Adrenal gland (tissue), 12 donors: ENCODE measurements around the gene IL11. TPM values are rescaled to one million over a fixed set of nuclear protein-coding genes. Genes with fewer than 3 reads are reported as not detected.

Source experiments
- DNase-seq, 7 donors: peaks; one replicate each; pipeline ENCODE4 v3.0.0-alpha.2; 2019 to 2020
- H3K27ac ChIP-seq, 5 donors: fragments of 200-600 bp; sonication (generic) in 4 of 5; 1 replicate in 3 of 5; 2 replicates in 2 of 5; pipeline versions ENCODE4 v1.5.1 to v1.8.0; 2016 to 2020; ENCODE audit warnings: mild to moderate bottlenecking in 1 of 5
- H3K27me3 ChIP-seq: fragments of 200-600 bp; 2 replicates; pipeline ENCODE4 v1.8.0; 2021
- H3K36me3 ChIP-seq, 2 donors: fragments of 200-600 bp; replicated peaks in 1 of 2; 1 replicate in 1 of 2; 2 replicates in 1 of 2; pipeline versions ENCODE4 v1.5.1 to v1.8.0; 2018 to 2022
- H3K4me1 ChIP-seq, 2 donors: fragments of 200-600 bp; replicated peaks in 1 of 2; 1 replicate in 1 of 2; 2 replicates in 1 of 2; pipeline versions ENCODE4 v1.5.1 to v1.8.0; 2018 to 2021
- H3K4me3 ChIP-seq, 4 donors: fragments of 200-600 bp; sonication (generic) in 3 of 4; one replicate each; pipeline ENCODE4 v1.5.1; 2016 to 2018
- H3K9me3 ChIP-seq, 3 donors: fragments of 200-600 bp; sonication (generic) in 1 of 3; replicated peaks in 1 of 3; 1 replicate in 2 of 3; 2 replicates in 1 of 3; pipeline versions ENCODE4 v1.5.1 to v1.8.0; 2016 to 2021
- CTCF ChIP-seq, 6 experiments: fragments of 450-650 bp in 4 of 6; fragments of 200-600 bp in 2 of 6; sonication (generic) in 1 of 6; IDR thresholded peaks; 1 replicate in 5 of 6; 2 replicates in 1 of 6; pipeline versions ENCODE4 v1.5.1 to v1.8.0; 2016 to 2021; ENCODE audit warnings: antibody characterized with exemption in 6 of 6, mild to moderate bottlenecking in 2 of 6, moderate library complexity in 1 of 6
- POLR2A ChIP-seq, 2 donors: fragments of 450-650 bp; IDR thresholded peaks; one replicate each; pipeline ENCODE4 v1.6.1; 2017; ENCODE audit warnings: antibody characterized with exemption in 2 of 2, mild to moderate bottlenecking in 2 of 2, moderate library complexity in 1 of 2
- WGBS, 4 donors: extraction: QIAGEN DNeasy Blood & Tissue Kit in 2 of 4; methylation state at CpG; one replicate each; pipeline versions ENCODE4 v1.1.5 to v1.1.7; 2013 to 2017; 5-methylcytosine and 5-hydroxymethylcytosine counted together
- intact Hi-C, 2 donors: fragments of 100-400 bp; cut with DNase I; formaldehyde crosslinking; loops; one replicate each; pipeline versions ENCODE4 v1.14.1 to v1.15.0; 2022 to 2023
- polyA plus RNA-seq, 3 donors: library from polyadenylated mRNA; stranded (reverse); fragments of 200-250 nt in 2 of 3; fragments of 350-450 nt in 1 of 3; fragmentation: Illumina TruSeq in 1 of 3; extraction: RNeasy Lipid Tissue Mini Kit (QIAGEN cat#74804) in 1 of 3; gene quantifications; one replicate each; pipeline ENCODE4 v1.2.3, GENCODE V29; 2013 to 2014
- total RNA-seq, 9 donors: library from RNA; depleted of rRNA in 4 of 9; stranded (reverse); fragments of >200 nt in 4 of 9; fragments of 120-200 nt in 1 of 9; fragmentation: NEBNext Ultra II Directional in 1 of 9; extraction: Animal tissue kit (Norgen Biotek cat#: 25700) in 1 of 9; gene quantifications; one replicate each; pipeline versions ENCODE4 v1.1.0 to v1.2.4, GENCODE V29; 2013 to 2023
- donor health status: healthy with polysubstance abuse.
- donor health status: Bipolar disorder and iron deficiency.
- donor health status: DM: yes; HTN: yes; CAD: no.
- donor health status: DM: no; HTN: no; CAD: no.
- donor health status: DM: no; HTN: no; CAD: no.
- donor health status: DM: yes; HTN: yes; CAD: no.

The IL11 gene
- total and polyA plus RNA-seq, 12 donors: 0.17 to 1.1 (median 0.26) TPM; not detected in 8

DNA sequence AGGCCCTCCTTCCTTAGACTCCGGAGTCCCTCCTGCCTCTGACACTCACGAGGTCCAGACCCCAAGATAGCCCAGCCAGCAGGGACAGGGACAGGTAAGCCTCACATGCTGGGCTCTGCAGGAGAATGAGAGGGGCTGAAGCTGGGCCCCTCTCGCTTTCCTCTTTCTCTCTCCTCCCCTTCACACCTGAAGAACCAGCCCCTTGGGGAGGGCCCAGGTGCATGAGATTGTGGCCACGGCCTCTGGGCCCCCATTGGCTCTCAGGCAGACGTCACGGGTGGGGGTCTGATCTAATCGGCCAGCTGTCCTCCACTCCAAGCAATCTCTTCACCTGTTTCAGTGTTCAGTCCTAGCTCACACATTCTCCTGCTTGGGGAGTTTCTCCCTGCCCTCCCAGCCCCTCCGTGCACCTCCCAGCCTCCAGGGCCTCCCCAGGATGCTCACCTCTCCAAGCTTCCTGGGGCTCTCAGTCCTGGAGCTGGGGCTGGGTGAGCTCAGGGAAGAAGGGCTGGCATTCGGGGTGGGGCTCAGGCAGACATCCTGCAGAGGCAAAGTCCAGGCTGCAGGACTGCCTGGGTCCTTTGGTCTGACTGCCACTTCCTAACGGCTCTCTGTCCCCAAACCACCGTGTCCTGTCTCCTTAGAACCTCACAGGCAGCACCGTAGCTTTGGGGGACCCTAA lies 47.9 kb downstream of the IL11 start:
- H3K36me3 ChIP-seq: no peaks in the 10 kb centered on the region
- H3K27ac ChIP-seq: no peak overlapping the region
- H3K4me3 ChIP-seq: no peak overlapping the region
- intact Hi-C loops: no loop called here
- no peaks in the 10 kb centered on the region for H3K27me3 ChIP-seq
- no peaks in the 10 kb centered on the region for H3K9me3 ChIP-seq
- H3K4me1 ChIP-seq: peaks cover 0 to under 1% of the 10 kb centered on the region in 2 donors
- WGBS, 4 donors: 55 to 70% (median 67%) methylated on average over 10 to 12 of the region's 12 CpGs
- no peak for TF ChIP-seq POLR2A (IDR thresholded peaks at IDR 0.05)
- no peak for TF ChIP-seq CTCF (IDR thresholded peaks at IDR 0.05)
- no peak for DNase-seq

GRCh38 chr19:55321466-55322137 lies 48.7 kb downstream of the IL11 start:
- H3K36me3 ChIP-seq: no peaks in the 10 kb centered on the region
- H3K4me1 ChIP-seq: no peaks in the 10 kb centered on the region
- H3K4me3 ChIP-seq: no peak overlapping the region
- DNase-seq: no peak
- H3K27me3 ChIP-seq: no peaks in the 10 kb centered on the region
- TF ChIP-seq POLR2A (IDR thresholded peaks at IDR 0.05) (no peak), CTCF (IDR thresholded peaks at IDR 0.05) (no peak)
- H3K9me3 ChIP-seq: no peaks in the 10 kb centered on the region
- intact Hi-C loops: no loop called here
- H3K27ac ChIP-seq: no peak overlapping the region
- WGBS, 4 donors: 63 to 74% (median 70%) methylated on average over 8 to 9 of the region's 9 CpGs

DNA sequence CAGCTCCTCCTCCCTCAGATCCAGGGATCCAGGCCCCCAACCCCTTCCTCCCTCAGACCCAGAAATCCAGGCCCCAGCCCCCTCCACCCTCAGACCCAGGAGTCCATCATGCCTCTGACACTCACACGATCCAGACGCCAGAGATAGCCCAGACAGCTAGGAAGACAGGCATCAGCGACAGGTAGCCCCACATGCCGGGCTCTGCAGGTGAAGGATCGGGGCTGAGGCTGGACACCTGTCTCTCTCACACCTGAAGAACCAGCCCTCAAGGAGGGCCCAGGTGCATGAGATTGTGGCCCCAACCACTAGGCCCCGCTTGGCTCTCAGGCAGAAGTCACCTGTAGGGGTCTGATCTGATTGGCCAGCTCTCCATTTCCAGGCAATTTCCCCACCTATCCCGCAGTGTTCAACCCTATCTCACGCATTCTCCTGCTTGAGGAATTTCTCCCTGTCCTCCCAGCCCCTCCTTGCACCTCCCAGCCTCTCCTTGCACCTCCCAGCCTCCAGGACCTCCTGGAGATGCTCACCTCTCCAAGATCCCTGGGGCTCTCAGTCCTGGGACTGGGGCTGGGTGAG lies 49.3 kb downstream of the IL11 start:
- Histone ChIP-seq H3K36me3 (no peaks in the 10 kb centered on the region), H3K4me3 (no peak overlapping the region), H3K9me3 (no peaks in the 10 kb centered on the region), H3K27ac (no peak overlapping the region), H3K4me1 (no peaks in the 10 kb centered on the region), H3K27me3 (no peaks in the 10 kb centered on the region)
- DNase-seq: no peak
- WGBS, 4 donors: 70 to 97% (median 90%) methylated on average over 3 to 8 of the region's 8 CpGs
- intact Hi-C loops: no loop called here
- no peak for TF ChIP-seq CTCF (IDR thresholded peaks at IDR 0.05)
- TF ChIP-seq POLR2A (IDR thresholded peaks at IDR 0.05): no peak

DNA sequence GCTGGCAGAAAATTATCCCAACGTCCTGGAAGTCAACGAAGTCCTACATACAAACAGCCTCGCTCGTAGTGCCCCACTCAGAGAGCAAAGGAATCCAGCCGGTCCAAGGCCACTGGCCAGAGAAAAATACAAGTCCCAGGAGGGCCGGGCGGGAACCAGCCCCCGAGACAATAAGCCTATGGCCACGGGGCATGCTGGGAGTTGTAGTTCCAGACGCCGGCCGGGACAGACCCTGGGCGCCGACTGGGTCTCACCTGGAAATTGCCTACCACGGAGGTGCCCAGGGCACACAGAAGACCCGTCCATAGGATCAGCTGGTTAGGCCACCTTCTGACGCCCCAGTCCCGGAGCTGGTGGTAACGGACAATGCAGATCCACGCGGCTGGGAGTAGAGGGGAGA lies 50.5 kb downstream of the IL11 start:
- Histone ChIP-seq H3K27ac (no peak overlapping the region), H3K9me3 (no peaks in the 10 kb centered on the region), H3K36me3 (no peaks in the 10 kb centered on the region), H3K4me1 (no peaks in the 10 kb centered on the region), H3K27me3 (no peaks in the 10 kb centered on the region), H3K4me3 (no peak overlapping the region)
- 15 to 36% (median 27%) methylated on average over 21 of the region's 21 CpGs for WGBS, 4 donors
- no peak for TF ChIP-seq POLR2A (IDR thresholded peaks at IDR 0.05)
- TF ChIP-seq CTCF (IDR thresholded peaks at IDR 0.05): no peak
- peak in 2 of 7 donors; percentile 41 to 48 for DNase-seq
- intact Hi-C loops: no loop called here
